SK-N-SH treated with all-trans-retinoic acid at 6 μM for 48 hours (cell line): ENCODE measurements around the gene DHRS4L2.
"Not testable (repeated sequence)": the region's sequence is repeated elsewhere in the genome, so short reads cannot be mapped to it uniquely, and the experiment has no call there.

Source experiments
- ATAC-seq: fragments of 200-7000 bp; cut with Tn5 transposase; 3 replicates; pipeline ENCODE4 v1.9.1; 2020; ENCODE audit warnings: mild to moderate bottlenecking, moderate library complexity
- ARNTL ChIP-seq: fragments of 450-650 bp; formaldehyde crosslinking; IDR thresholded peaks from 2 replicates; pipeline ENCODE4 v1.5.0; 2020; ENCODE audit warnings: low read depth, mild to moderate bottlenecking, moderate library complexity, borderline replicate concordance
- BACH2 ChIP-seq: fragments of 250-450 bp; sonication (Bioruptor Pico); IDR thresholded peaks from 2 replicates; pipeline ENCODE4 v1.9.0; 2021; ENCODE audit warnings: mild to moderate bottlenecking, borderline replicate concordance
- GLIS3 ChIP-seq: fragments of 250-450 bp; sonication (Bioruptor Pico); IDR thresholded peaks from 2 replicates; pipeline ENCODE4 v1.5.0; 2020; ENCODE audit warnings: mild to moderate bottlenecking, moderate library complexity
- ISL1 ChIP-seq: fragments of 250-450 bp; sonication (Bioruptor Pico); IDR thresholded peaks from 2 replicates; pipeline ENCODE4 v2.1.2; 2022; ENCODE audit warnings: mild to moderate bottlenecking, moderate library complexity
- RARB ChIP-seq: fragments of 250-450 bp; sonication (Bioruptor Pico); IDR thresholded peaks from 2 replicates; pipeline ENCODE4 v1.8.0; 2021; ENCODE audit warnings: mild to moderate bottlenecking, moderate library complexity
- SNAI2 ChIP-seq: fragments of 250-450 bp; sonication (Bioruptor Pico); IDR thresholded peaks from 2 replicates; pipeline ENCODE4 v1.5.0; 2020; ENCODE audit warnings: mild to moderate bottlenecking, moderate library complexity
- TCF4 ChIP-seq: fragments of 250-450 bp; sonication (Bioruptor Pico); IDR thresholded peaks from 2 replicates; pipeline ENCODE4 v1.8.0; 2021; ENCODE audit warnings: mild to moderate bottlenecking, moderate library complexity, borderline replicate concordance
- TSHZ2 ChIP-seq: fragments of 250-450 bp; sonication (Bioruptor Pico); IDR thresholded peaks from 2 replicates; pipeline ENCODE4 v1.5.0; 2020; ENCODE audit warnings: mild to moderate bottlenecking, moderate library complexity
- ZFP3 ChIP-seq: fragments of 250-450 bp; sonication (Bioruptor Pico); IDR thresholded peaks from 2 replicates; pipeline ENCODE4 v1.5.0; 2020; ENCODE audit warnings: mild to moderate bottlenecking, moderate library complexity
- ZFP30 ChIP-seq: fragments of 450-650 bp; formaldehyde crosslinking; IDR thresholded peaks from 2 replicates; pipeline ENCODE4 v1.5.0; 2022; ENCODE audit warnings: mild to moderate bottlenecking, moderate library complexity
- ZNF565 ChIP-seq: fragments of 450-650 bp; formaldehyde crosslinking; conservative IDR thresholded peaks from 2 replicates; pipeline ENCODE4 v1.5.0; 2020; ENCODE audit warnings: low read depth, mild to moderate bottlenecking, moderate library complexity
- ZNF8 ChIP-seq: fragments of 450-650 bp; formaldehyde crosslinking; IDR thresholded peaks from 2 replicates; pipeline ENCODE4 v1.5.0; 2020; ENCODE audit warnings: mild to moderate bottlenecking, moderate library complexity
- TF ChIP-seq, protein P1 (sequence below): fragments of 250-450 bp; sonication (Bioruptor Pico); IDR thresholded peaks from 2 replicates; pipeline ENCODE4 v1.5.1; 2020; ENCODE audit warnings: low read depth, mild to moderate bottlenecking, moderate library complexity

The DHRS4L2 gene

DNA sequence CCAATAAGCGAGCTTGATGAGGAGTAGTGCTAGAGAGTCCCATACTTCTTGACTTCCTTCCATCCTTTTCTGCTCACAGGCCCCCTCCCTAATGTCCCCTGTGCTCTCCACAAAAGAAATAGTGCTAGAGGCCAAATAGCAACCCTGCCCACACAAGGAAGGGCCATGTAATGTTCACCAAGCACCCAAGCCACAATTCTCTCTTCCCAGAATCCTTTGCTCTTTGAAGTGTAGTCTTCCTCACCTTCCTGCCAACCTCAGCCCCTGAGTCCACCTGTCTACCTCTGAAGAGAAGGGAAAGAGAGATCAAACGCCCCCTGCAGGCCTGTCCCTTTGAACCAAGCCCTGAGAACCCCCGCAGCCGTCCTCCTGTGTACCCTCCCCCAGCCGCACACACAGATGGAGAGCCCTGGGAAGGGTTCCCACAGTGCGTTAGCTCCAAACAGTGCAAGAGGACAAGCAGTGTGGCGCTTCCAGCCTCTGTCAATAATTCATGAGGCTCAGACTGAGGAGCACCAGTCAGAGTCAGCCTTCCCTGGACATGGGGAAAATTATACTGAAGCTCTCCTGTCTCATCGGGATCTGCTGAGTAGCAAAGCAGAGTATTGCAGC, 37.0 kb upstream of the DHRS4L2 start:
- TF ChIP-seq ZFP3 (CRISPR knock-in tag) (no peak), ZFP30 (CRISPR knock-in tag) (no peak), ZNF8 (no peak), ZNF565 (CRISPR knock-in tag) (no peak), TCF4 (CRISPR knock-in tag) (no peak), BACH2 (CRISPR knock-in tag) (no peak), TSHZ2 (no peak), SNAI2 (no peak), ISL1 (CRISPR knock-in tag) (no peak)
- no peak for ATAC-seq

GRCh38 chr14:23953116-23953463, 35.6 kb upstream of the DHRS4L2 start:
- ATAC-seq, result peak; percentile 12

- ATAC-seq, result peak; percentile 100
- no peak for TF ChIP-seq GLIS3 (CRISPR knock-in tag)
- TF ChIP-seq ZNF8, result no peak
- no peak for TF ChIP-seq ZFP3 (CRISPR knock-in tag)
- TF ChIP-seq, protein P1, sequence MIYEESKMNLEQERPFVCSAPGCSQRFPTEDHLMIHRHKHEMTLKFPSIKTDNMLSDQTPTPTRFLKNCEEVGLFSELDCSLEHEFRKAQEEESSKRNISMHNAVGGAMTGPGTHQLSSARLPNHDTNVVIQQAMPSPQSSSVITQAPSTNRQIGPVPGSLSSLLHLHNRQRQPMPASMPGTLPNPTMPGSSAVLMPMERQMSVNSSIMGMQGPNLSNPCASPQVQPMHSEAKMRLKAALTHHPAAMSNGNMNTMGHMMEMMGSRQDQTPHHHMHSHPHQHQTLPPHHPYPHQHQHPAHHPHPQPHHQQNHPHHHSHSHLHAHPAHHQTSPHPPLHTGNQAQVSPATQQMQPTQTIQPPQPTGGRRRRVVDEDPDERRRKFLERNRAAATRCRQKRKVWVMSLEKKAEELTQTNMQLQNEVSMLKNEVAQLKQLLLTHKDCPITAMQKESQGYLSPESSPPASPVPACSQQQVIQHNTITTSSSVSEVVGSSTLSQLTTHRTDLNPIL (CRISPR knock-in tag), result no peak
- no peak for TF ChIP-seq ARNTL (CRISPR knock-in tag)
- TF ChIP-seq RARB (CRISPR knock-in tag), result no peak
- no peak for TF ChIP-seq TSHZ2
- TF ChIP-seq BACH2 (CRISPR knock-in tag), result no peak
- TF ChIP-seq, all 23 proteins: peak for 0
These were observed 35.1 kb upstream of the DHRS4L2 start, which contains the start of gene DHRS4 for GRCh38 chr14:23953464-23954278. TSS of gene DHRS4 (plus strand) at chr14:23953770. CDS start at chr14:23953789, 19 bp downstream.

- ATAC-seq, result peak; percentile 7
These were observed 34.5 kb upstream of the DHRS4L2 start for GRCh38 chr14:23954279-23954614.

DNA sequence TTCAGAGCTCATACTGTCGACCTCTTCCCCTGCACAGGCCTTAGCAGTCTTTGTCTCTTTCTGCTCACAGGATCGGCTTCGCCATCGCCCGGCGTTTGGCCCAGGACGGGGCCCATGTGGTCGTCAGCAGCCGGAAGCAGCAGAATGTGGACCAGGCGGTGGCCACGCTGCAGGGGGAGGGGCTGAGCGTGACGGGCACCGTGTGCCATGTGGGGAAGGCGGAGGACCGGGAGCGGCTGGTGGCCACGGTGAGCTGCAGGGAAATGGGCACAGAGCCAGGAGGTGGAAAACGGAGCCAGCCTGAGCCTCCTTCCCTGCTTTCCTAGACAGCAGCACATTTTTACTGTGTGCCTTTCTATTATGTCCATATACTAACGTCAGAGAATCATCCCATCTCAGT, 33.8 kb upstream of the DHRS4L2 start:
- not testable (repeated sequence) for ATAC-seq

DNA sequence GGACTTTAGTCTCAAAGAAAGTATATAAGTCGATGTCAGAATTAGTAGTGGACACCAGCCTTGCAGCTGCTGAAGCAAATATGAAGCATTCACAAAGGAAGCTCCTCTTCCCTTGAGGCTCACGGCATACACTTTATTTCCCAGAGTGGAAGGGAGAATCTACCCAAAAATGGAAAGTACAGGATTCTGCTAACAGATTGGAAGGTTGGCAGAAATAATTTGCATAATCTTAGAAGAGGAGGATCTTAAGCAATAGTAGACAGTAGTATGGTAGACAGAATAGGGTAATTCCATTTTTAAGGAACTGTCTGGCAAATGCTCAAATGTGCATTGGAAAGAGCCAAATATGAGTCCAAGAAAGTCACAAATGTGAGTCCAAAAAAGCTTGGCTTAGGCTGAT, 32.9 kb upstream of the DHRS4L2 start:
- not testable (repeated sequence) for ATAC-seq

- not testable (repeated sequence) for ATAC-seq
These were observed 30.7 kb upstream of the DHRS4L2 start for GRCh38 chr14:23957913-23958569.

DNA sequence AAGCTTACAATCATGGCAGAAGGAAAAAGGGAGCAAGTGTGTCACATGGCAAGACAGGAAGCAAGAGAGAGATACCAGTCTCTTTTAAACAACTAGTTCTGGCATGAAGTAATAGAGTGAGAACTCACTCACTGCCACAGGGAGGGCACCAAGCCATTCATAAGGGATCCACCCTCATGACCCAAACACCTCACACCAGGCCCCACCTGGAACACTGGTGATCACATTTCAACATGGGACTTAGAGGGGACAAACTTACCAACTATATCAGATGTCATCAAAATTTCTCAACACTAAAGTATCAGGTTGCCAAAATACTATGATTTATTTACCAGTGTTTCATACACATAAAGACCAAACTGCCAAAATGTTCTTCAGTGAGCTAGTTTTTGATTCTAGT, 27.8 kb upstream of the DHRS4L2 start:
- not testable (repeated sequence) for ATAC-seq

GRCh38 chr14:23961704-23962103, 27.0 kb upstream of the DHRS4L2 start:
- ATAC-seq, result not testable (repeated sequence)

DNA sequence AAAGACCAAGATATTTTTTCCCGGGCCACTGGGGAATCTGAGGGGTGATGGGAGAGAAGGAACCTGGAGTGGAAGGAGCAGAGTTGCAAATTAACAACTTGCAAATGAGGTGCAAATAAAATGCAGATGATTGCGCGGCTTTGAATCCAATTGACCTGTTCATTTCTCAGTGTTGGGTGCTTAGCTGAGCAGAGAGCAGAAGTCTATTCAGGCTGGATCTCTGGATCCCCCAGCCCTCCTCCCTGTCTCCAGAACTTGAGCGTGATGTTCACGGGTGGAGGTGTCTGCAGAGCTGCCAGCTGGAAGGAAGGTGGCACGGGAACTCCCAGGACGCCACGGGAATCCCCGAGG, 19.6 kb upstream of the DHRS4L2 start:
- peak; percentile 22; the same call in 2 of the 3 replicates for ATAC-seq

- peak; percentile 88 for ATAC-seq
These were observed 19.0 kb upstream of the DHRS4L2 start for GRCh38 chr14:23969481-23970282.

DNA sequence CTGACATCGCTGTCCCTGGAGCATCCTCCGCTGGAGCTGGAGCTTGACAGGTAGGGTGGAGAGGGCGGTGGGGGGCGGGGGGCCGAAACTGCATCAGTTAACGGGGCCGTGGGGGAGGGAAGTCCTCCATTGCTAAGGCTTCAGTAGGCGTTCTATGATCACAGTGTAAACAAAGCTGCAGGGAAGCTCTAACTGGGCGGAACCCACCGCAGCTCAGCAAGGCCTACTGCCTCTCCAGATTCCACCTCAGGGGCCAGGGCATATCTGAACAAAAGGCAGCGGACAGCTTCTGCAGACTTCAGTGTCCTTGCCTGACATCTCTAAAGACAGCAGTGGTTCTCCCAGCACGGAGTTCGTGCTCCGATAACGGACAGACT, 18.5 kb upstream of the DHRS4L2 start:
- ATAC-seq, result not testable (repeated sequence)
